NCI-H1694 (cell line): ENCODE data around the gene S100A4.

Source experiments
- DNase-seq: peaks from one replicate; lab custom pipeline; 2025; lab: John Stamatoyannopoulos, UW

The S100A4 gene

DNA sequence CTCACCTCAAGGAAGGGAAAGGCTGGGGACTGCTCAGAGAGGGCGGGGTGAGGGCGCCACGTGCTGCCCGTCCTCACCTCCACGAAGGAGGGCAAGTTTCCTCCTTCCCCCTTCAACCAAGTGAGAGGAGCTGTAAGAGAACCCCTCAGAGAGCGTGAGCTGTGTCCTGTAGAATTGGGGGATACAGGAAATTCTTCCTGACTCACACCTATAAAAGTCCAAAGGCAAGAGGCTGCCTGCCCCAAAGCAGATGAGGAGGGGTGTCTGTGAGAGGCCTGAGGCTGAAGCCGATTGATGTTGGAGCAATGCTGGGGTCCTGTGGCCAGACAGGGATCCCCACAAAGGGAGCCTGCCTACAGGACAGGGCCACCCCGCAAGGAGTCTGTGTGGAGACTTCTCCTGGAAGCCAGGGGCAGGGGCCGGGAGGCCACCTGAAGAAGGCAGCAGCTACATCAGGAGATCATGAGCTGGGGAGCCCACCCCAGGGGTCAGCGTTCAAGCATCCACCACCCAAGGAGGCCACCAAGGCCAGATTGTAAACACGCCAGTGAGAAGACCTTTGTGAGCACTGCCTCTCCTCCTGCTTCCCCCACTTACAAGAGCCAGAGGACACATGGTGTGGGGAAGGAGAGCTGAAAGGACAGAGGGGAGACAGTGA, 37.6 kb downstream of the S100A4 start:
- no peak for DNase-seq

DNA sequence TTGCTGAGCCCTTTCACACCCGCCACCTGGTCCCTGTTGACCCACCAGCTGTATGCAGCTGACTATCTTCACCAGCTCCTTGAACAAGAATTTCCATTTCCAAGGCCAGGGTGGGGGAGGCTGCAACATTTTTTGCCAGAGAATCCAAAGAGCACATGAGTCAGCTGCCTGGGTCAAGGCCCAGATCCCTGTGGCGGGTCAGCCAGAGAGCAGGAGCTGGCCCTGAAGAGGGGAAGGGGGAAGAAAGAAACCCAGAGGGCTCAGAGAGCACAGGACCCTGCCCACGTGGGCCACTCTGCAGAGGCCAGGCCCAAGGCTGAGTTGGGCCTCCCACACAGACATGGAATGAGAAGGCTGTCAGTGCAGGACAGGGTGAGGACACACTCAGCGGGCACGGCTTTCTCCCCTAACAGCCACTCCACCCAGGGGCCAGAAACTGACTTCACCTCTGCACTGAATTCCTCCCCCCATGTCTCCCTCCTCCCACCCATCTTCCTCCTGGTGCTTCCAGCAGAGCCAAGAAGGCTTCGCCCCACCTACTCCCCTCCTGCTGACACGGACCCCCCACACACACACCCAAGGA, 38.7 kb downstream of the S100A4 start:
- no peak for DNase-seq

DNA sequence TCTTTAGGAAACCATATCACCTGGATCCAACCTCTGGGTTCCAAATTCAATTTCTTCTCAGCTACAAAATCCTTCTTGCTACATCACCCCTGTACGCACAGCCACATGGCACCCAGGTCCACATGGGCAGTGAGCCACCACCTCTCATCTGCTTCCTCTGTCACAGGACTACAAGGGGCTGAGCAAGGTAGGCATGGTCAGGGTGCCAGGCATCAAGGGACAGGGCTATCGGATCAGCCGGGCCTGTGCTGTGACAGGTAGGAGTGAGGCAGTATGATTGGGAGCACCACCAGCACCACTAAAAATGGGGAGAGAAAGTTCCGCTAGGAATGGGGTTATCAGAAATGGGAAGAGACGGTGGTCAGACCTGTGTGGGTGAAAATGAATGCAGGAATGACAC, 39.2 kb downstream of the S100A4 start:
- no peak for DNase-seq

DNA sequence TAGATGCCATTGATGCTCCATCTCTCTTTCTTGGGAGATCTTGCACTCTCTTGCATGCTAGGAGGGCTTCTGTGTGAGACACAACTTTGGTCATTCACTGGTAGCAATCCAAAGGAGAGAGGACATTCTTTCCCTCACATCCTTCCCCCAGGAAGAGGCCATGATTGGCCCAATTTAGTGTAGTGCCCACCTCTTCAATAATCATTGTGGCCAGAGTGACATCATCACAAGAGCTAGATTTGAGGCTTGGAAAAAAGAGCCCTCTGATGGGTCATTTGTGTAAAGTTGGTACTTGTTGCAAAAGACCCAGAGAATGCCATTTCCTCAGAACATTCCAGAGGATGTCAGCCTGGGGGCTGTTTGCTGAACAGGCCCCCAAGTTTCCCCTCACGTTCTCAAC, 40.0 kb downstream of the S100A4 start:
- no peak for DNase-seq

DNA sequence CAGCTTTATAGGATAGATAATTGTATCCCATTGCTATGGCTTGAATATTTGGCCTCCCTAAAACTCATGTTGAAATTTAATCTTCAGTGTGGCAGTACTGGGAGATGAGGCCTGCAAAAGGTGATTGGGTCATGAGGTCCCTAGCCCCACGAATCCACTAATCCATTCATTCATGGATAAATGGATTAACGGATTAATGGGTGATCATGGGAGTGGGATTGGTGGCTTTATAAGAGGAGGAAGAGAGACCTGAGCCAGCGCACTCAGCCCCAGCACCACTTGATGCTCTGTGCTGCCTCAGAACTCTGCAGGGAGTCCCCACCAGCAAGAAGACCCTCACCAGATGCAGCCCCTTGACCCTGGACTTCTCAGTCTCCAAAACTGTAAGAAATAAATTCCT, 41.8 kb downstream of the S100A4 start:
- no peak for DNase-seq

DNA sequence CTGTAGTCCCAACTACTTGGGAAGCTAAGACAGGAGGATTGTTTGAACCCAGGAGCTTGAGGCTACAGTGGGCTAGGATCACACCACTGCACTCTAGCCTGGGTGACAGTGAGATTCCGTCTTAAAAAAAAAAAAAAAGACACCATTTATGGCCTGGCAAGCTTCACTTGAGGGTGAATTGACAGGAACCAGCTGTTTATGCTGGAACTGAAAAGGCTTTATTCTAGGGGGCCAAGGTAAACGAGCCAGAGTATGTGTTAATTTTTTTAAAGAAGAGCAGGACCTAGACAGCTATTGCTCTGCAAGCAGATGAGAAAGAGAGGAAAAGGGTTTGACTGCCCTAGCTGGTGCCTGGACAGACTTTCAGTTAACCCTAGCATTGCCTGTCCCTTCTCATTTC, 46.9 kb downstream of the S100A4 start:
- DNase-seq = no peak

DNA sequence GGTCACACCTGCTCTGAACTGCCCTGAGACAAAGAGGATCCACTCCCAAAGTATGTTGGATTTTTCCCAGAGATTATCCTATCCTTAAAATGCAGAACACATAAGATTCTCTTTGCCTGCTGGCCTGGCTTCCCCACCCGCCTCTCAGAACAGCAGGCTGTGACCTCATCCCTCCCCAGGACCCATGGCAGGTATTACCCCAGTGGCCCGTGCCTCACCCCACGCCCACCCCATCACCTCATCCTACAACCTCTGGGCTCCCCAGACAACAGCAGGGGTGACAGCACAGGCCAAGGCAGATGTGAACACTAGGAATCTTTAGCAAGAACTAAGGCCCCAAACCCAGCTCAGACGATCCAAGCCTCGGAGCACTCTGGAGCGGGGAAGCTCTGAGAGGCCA, 50.1 kb downstream of the S100A4 start:
- DNase-seq = no peak

DNA sequence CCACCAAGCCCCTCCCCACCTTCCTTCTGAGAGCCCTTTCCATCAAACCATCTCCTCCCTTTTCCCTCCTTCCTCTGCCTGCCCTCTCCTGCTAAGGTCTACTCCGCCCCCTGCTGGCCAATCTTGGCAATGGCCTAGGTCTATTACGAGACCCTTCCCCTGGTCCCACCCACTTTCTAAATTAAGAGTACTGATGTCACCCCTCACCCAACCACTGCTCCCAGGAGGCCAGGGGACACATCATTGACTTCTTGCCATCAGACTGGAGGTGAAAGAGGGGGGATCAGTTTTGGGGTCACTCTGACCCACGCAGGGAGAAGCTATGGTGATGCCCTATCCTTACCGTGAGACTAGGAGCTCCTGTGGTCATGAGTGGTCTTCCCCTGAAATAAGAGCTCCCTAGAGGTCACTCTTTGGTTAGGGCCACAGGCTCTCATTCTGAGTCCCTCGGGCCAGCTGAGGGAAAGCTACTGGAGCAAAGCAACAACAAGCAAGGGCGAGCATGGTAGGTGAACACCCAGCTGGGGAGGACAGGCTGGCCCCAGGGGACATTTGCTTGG, 50.5 kb downstream of the S100A4 start:
- peak; percentile 97 for DNase-seq
